Liver (tissue), 9 donors: ENCODE results near the gene EFR3B. TPM values are rescaled to one million over a fixed set of nuclear protein-coding genes. Genes with fewer than 3 reads are reported as not detected.

Source experiments
- DNase-seq: peaks from one replicate; pipeline ENCODE4 v3.0.0-alpha.2; 2017; ENCODE audit warnings: low spot score
- H3K27ac ChIP-seq, 2 donors: one replicate each; pipeline ENCODE4 v1.7.0; 2013; ENCODE audit warnings: inconsistent platforms in 2 of 2, low read length in 2 of 2, control low read depth in 1 of 2, low read depth in 1 of 2, mild to moderate bottlenecking in 1 of 2
- H3K27me3 ChIP-seq, 4 donors: one replicate each; pipeline versions ENCODE4 v1.6.1 to v1.7.0; 2013; ENCODE audit warnings: low read length in 3 of 4, inconsistent platforms in 1 of 4, mild to moderate bottlenecking in 1 of 4, moderate library complexity in 1 of 4; ENCODE audit not compliant: control insufficient read depth in 4 of 4, insufficient read depth in 4 of 4
- H3K36me3 ChIP-seq, 4 donors: one replicate each; pipeline versions ENCODE4 v1.6.1 to v1.7.0; 2013; ENCODE audit warnings: low read length in 3 of 4, mild to moderate bottlenecking in 3 of 4, low read depth in 1 of 4, moderate library complexity in 1 of 4; ENCODE audit not compliant: control insufficient read depth in 4 of 4, insufficient read depth in 3 of 4
- H3K4me1 ChIP-seq, 4 donors: one replicate each; pipeline versions ENCODE4 v1.6.1 to v1.7.0; 2013; ENCODE audit warnings: low read length in 3 of 4, mild to moderate bottlenecking in 3 of 4, moderate library complexity in 1 of 4; ENCODE audit not compliant: control insufficient read depth in 4 of 4, insufficient read depth in 4 of 4
- H3K4me3 ChIP-seq, 3 donors: one replicate each; pipeline versions ENCODE4 v1.6.1 to v1.7.0; 2013; ENCODE audit warnings: low read length in 3 of 3, control low read depth in 1 of 3, low read depth in 1 of 3, mild to moderate bottlenecking in 1 of 3
- H3K9ac ChIP-seq, 2 donors: one replicate each; pipeline ENCODE4 v1.7.0; 2013; ENCODE audit warnings: low read length in 2 of 2, mild to moderate bottlenecking in 2 of 2, moderate library complexity in 2 of 2, control low read depth in 1 of 2, low read depth in 1 of 2
- H3K9me3 ChIP-seq, 4 donors: one replicate each; pipeline versions ENCODE4 v1.6.1 to v1.7.0; 2013; ENCODE audit warnings: low read length in 3 of 4; ENCODE audit not compliant: control insufficient read depth in 4 of 4
- ATF3 ChIP-seq: IDR thresholded peaks from 2 replicates; pipeline ENCODE4 v1.6.1; 2016; ENCODE audit warnings: antibody characterized with exemption
- CTCF ChIP-seq: fragments of 150-350 bp; IDR thresholded peaks from 2 replicates; pipeline ENCODE4 v1.5.1; 2017; ENCODE audit warnings: improper control_type of control experiment, low read depth, low read length; ENCODE audit not compliant: missing input control
- EGR1 ChIP-seq, 2 donors: IDR thresholded peaks; 2 replicates each; pipeline ENCODE4 v1.6.1; 2016 to 2018; ENCODE audit warnings: antibody characterized with exemption in 2 of 2, low read depth in 2 of 2
- FOXA1 ChIP-seq: IDR thresholded peaks from 2 replicates; pipeline ENCODE4 v1.6.1; 2016; ENCODE audit warnings: antibody characterized with exemption
- FOXA2 ChIP-seq: IDR thresholded peaks from 2 replicates; pipeline ENCODE4 v1.6.1; 2016; ENCODE audit warnings: antibody characterized with exemption
- GABPA ChIP-seq, 2 donors: IDR thresholded peaks in 1 of 2; conservative IDR thresholded peaks in 1 of 2; 2 replicates each; pipeline ENCODE4 v1.6.1; 2016; ENCODE audit warnings: antibody characterized with exemption in 2 of 2, mild to moderate bottlenecking in 1 of 2, moderate library complexity in 1 of 2
- HNF4A ChIP-seq, 2 donors: conservative IDR thresholded peaks; 2 replicates each; pipeline ENCODE4 v1.6.1; 2016; ENCODE audit warnings: antibody characterized with exemption in 2 of 2, mild to moderate bottlenecking in 2 of 2
- HNF4G ChIP-seq: IDR thresholded peaks from 2 replicates; pipeline ENCODE4 v1.6.1; 2016; ENCODE audit warnings: antibody characterized with exemption
- JUND ChIP-seq, 2 donors: IDR thresholded peaks; 2 replicates each; pipeline ENCODE4 v1.6.1; 2016; ENCODE audit warnings: antibody characterized with exemption in 2 of 2
- MAX ChIP-seq: IDR thresholded peaks from 2 replicates; pipeline ENCODE4 v1.6.1; 2016; ENCODE audit warnings: antibody characterized with exemption
- NR2F2 ChIP-seq: IDR thresholded peaks from 2 replicates; pipeline ENCODE4 v1.6.1; 2016; ENCODE audit warnings: antibody characterized with exemption
- RAD21 ChIP-seq, 2 donors: IDR thresholded peaks; 2 replicates each; pipeline ENCODE4 v1.6.1; 2016; ENCODE audit warnings: antibody characterized with exemption in 2 of 2, mild to moderate bottlenecking in 2 of 2
- REST ChIP-seq: IDR thresholded peaks from 2 replicates; pipeline ENCODE4 v1.6.1; 2016; ENCODE audit warnings: antibody characterized with exemption, mild to moderate bottlenecking
- RXRA ChIP-seq, 2 donors: IDR thresholded peaks; 2 replicates each; pipeline ENCODE4 v1.6.1; 2017 to 2018; ENCODE audit warnings: antibody characterized with exemption in 2 of 2, mild to moderate bottlenecking in 1 of 2
- SP1 ChIP-seq: IDR thresholded peaks from 2 replicates; pipeline ENCODE4 v1.6.1; 2018; ENCODE audit warnings: antibody characterized with exemption, mild to moderate bottlenecking
- TAF1 ChIP-seq: conservative IDR thresholded peaks from 2 replicates; pipeline ENCODE4 v1.6.1; 2016; ENCODE audit warnings: antibody characterized with exemption, mild to moderate bottlenecking
- YY1 ChIP-seq: IDR thresholded peaks from 2 replicates; pipeline ENCODE4 v1.6.1; 2016; ENCODE audit warnings: antibody characterized with exemption, mild to moderate bottlenecking
- ZBTB33 ChIP-seq: IDR thresholded peaks from 2 replicates; pipeline ENCODE4 v1.6.1; 2016; ENCODE audit warnings: antibody characterized with exemption
- WGBS: extraction: QIAGEN DNeasy Blood & Tissue Kit; methylation state at CpG from one replicate; pipeline ENCODE4 v1.1.7; 2013; 5-methylcytosine and 5-hydroxymethylcytosine counted together
- polyA plus RNA-seq, 2 donors: library from polyadenylated mRNA; stranded (reverse) in 1 of 2; unstranded in 1 of 2; fragments of 200-250 nt in 1 of 2; fragments of >200 nt in 1 of 2; fragmentation: Nextera tagmentation in 1 of 2; extraction: Ambion mirVana in 1 of 2; gene quantifications; one replicate each; pipeline versions ENCODE4 v1.2.1 to v1.2.3, GENCODE V29; 2013 to 2015
- total RNA-seq, 2 donors: library from RNA; depleted of rRNA; stranded (reverse); fragments of >200 nt; gene quantifications; one replicate each; pipeline ENCODE4 v1.2.3, GENCODE V29; 2014
- donor health status: healthy.
- donor health status: healthy.
- donor health status: healthy.
- donor health status: healthy.
- donor health status: healthy.

Gene EFR3B
- total and polyA plus RNA-seq, 4 donors: 0.05 to 0.33 (median 0.23) TPM

GRCh38 chr2:25023333-25023732, 18.5 kb upstream of the EFR3B start:
- no peaks in the 10 kb centered on the region for H3K36me3 ChIP-seq
- H3K4me3 ChIP-seq: no peak overlapping the region
- no peaks in the 10 kb centered on the region for H3K9me3 ChIP-seq
- no peak for TF ChIP-seq EGR1 (IDR thresholded peaks at IDR 0.05; ENCODE audit: low read depth in 2 of 2)
- no peak for TF ChIP-seq RAD21 (IDR thresholded peaks at IDR 0.05)
- TF ChIP-seq SP1: no peak
- TF ChIP-seq REST: no peak
- TF ChIP-seq MAX: no peak
- TF ChIP-seq GABPA (IDR thresholded peaks at IDR 0.05 in 1 of 2, conservative IDR thresholded peaks at IDR 0.05 in 1 of 2): no peak
- TF ChIP-seq HNF4A (conservative IDR thresholded peaks at IDR 0.05): no peak
- TF ChIP-seq FOXA1: no peak
- no peak for TF ChIP-seq RXRA (IDR thresholded peaks at IDR 0.05)
- no peak for TF ChIP-seq HNF4G
- TF ChIP-seq CTCF: no peak
- TF ChIP-seq FOXA2: no peak
- no peak for TF ChIP-seq NR2F2
- TF ChIP-seq ZBTB33: no peak
- TF ChIP-seq TAF1: no peak
- no peak for TF ChIP-seq YY1
- TF ChIP-seq JUND (IDR thresholded peaks at IDR 0.05): no peak
- no peak for TF ChIP-seq ATF3
- H3K4me1 ChIP-seq: no peaks in the 10 kb centered on the region
- no peak overlapping the region for H3K27ac ChIP-seq
- H3K27me3 ChIP-seq: no peaks in the 10 kb centered on the region
- 76% methylated on average over 7 of the region's 7 CpGs for WGBS
- no peak overlapping the region for H3K9ac ChIP-seq
- no peak for DNase-seq
